Measurements from ENCODE around the gene RAB8B. TPM values are rescaled to one million over a fixed set of nuclear protein-coding genes. Genes with fewer than 3 reads are reported as not detected.
A peak's percentile ranks its signal among the peaks of the same experiment; 100 is the strongest.

The RAB8B gene
- total and polyA plus RNA-seq, 9 of the 15 experiments (the other 6 are each of a cell fraction or from before 2014, with no cell fraction given) = 7.8 to 32.1 (median 24.2) TPM

DNA sequence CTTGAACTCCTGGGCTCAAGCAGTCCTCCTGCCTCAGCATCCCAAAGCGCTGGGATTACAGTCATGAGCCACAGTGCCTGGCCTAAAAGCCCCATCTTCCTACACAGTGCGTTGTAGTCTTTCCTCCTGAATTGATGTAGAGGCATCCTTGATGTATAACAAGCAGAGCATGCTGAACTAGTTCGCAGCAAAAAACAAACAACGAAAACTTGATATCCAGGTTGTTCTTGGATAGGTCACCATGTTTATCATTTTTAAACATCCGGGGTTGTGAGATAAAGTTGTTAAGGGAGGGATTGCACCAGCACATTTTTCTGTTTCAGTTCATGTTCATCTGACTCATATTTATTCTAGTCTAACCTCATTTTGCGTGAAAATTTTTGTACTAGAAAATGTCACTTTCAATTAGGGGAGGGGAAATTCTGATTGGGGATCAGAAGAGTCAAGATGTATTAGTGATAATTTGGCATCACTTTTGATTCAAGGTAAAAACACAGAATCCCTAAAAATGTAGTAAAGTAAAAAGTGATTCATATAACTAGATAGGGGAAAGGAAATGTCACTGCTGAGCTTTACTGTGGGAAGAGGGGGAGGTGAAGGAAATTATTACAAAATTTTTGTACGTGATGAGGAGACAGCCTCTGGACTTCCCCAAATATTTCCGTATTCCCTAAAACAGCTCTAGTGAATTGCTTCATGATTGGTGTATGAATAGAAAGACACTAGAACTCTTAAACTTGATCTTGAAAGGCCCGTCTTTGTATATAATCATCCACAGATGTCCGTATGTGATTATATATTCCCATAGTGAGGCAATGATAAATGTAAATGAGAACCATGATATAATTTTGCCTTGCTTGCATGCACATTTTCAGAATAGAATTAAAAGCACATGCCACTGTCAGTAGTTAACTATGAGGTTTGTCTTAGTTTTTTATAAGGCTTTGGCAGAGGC is 22.9 kb downstream of the RAB8B start (continued):
- TF ChIP-seq, protein P1, sequence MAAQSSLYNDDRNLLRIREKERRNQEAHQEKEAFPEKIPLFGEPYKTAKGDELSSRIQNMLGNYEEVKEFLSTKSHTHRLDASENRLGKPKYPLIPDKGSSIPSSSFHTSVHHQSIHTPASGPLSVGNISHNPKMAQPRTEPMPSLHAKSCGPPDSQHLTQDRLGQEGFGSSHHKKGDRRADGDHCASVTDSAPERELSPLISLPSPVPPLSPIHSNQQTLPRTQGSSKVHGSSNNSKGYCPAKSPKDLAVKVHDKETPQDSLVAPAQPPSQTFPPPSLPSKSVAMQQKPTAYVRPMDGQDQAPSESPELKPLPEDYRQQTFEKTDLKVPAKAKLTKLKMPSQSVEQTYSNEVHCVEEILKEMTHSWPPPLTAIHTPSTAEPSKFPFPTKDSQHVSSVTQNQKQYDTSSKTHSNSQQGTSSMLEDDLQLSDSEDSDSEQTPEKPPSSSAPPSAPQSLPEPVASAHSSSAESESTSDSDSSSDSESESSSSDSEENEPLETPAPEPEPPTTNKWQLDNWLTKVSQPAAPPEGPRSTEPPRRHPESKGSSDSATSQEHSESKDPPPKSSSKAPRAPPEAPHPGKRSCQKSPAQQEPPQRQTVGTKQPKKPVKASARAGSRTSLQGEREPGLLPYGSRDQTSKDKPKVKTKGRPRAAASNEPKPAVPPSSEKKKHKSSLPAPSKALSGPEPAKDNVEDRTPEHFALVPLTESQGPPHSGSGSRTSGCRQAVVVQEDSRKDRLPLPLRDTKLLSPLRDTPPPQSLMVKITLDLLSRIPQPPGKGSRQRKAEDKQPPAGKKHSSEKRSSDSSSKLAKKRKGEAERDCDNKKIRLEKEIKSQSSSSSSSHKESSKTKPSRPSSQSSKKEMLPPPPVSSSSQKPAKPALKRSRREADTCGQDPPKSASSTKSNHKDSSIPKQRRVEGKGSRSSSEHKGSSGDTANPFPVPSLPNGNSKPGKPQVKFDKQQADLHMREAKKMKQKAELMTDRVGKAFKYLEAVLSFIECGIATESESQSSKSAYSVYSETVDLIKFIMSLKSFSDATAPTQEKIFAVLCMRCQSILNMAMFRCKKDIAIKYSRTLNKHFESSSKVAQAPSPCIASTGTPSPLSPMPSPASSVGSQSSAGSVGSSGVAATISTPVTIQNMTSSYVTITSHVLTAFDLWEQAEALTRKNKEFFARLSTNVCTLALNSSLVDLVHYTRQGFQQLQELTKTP (IDR thresholded peaks at IDR 0.05; ENCODE audit: low read depth in 1 of 2, partially characterized antibody in 2 of 2) = no peak
- TF ChIP-seq ATF1 (CRISPR knock-in tag; IDR thresholded peaks at IDR 0.05) = no peak
- TF ChIP-seq ATF1 (tag; IDR thresholded peaks at IDR 0.05) = no peak
- TF ChIP-seq NBN (IDR thresholded peaks at IDR 0.05; ENCODE audit: low read depth) = no peak
- TF ChIP-seq TCF7L2 (IDR thresholded peaks at IDR 0.05; ENCODE audit: low read depth, low read length) = no peak
- TF ChIP-seq ZNF76 (CRISPR knock-in tag; IDR thresholded peaks at IDR 0.05; ENCODE audit: borderline replicate concordance) = no peak
- TF ChIP-seq, protein P2, sequence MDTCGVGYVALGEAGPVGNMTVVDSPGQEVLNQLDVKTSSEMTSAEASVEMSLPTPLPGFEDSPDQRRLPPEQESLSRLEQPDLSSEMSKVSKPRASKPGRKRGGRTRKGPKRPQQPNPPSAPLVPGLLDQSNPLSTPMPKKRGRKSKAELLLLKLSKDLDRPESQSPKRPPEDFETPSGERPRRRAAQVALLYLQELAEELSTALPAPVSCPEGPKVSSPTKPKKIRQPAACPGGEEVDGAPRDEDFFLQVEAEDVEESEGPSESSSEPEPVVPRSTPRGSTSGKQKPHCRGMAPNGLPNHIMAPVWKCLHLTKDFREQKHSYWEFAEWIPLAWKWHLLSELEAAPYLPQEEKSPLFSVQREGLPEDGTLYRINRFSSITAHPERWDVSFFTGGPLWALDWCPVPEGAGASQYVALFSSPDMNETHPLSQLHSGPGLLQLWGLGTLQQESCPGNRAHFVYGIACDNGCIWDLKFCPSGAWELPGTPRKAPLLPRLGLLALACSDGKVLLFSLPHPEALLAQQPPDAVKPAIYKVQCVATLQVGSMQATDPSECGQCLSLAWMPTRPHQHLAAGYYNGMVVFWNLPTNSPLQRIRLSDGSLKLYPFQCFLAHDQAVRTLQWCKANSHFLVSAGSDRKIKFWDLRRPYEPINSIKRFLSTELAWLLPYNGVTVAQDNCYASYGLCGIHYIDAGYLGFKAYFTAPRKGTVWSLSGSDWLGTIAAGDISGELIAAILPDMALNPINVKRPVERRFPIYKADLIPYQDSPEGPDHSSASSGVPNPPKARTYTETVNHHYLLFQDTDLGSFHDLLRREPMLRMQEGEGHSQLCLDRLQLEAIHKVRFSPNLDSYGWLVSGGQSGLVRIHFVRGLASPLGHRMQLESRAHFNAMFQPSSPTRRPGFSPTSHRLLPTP (IDR thresholded peaks at IDR 0.05; ENCODE audit: borderline replicate concordance, extremely low read depth, insufficient read length) = no peak
- TF ChIP-seq, protein P3, sequence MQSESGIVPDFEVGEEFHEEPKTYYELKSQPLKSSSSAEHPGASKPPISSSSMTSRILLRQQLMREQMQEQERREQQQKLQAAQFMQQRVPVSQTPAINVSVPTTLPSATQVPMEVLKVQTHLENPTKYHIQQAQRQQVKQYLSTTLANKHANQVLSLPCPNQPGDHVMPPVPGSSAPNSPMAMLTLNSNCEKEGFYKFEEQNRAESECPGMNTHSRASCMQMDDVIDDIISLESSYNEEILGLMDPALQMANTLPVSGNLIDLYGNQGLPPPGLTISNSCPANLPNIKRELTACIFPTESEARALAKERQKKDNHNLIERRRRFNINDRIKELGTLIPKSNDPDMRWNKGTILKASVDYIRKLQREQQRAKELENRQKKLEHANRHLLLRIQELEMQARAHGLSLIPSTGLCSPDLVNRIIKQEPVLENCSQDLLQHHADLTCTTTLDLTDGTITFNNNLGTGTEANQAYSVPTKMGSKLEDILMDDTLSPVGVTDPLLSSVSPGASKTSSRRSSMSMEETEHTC (IDR thresholded peaks at IDR 0.05) = no peak
- peak; percentile 21; the same call in 1 of the 2 replicates for TF ChIP-seq SPI1 (IDR thresholded peaks at IDR 0.05; ENCODE audit: borderline replicate concordance, low read depth, low read length)
- TF ChIP-seq MEF2D (tag; conservative IDR thresholded peaks at IDR 0.05; ENCODE audit: low read depth) = no peak
- TF ChIP-seq TSHZ1 (CRISPR knock-in tag; IDR thresholded peaks at IDR 0.05) = no peak
- TF ChIP-seq HINFP (tag; conservative IDR thresholded peaks at IDR 0.05; ENCODE audit: low read depth) = no peak
